ENCODE data around the gene BZW1.
A peak's percentile ranks its signal among the peaks of the same experiment; 100 is the strongest.

The BZW1 gene

DNA sequence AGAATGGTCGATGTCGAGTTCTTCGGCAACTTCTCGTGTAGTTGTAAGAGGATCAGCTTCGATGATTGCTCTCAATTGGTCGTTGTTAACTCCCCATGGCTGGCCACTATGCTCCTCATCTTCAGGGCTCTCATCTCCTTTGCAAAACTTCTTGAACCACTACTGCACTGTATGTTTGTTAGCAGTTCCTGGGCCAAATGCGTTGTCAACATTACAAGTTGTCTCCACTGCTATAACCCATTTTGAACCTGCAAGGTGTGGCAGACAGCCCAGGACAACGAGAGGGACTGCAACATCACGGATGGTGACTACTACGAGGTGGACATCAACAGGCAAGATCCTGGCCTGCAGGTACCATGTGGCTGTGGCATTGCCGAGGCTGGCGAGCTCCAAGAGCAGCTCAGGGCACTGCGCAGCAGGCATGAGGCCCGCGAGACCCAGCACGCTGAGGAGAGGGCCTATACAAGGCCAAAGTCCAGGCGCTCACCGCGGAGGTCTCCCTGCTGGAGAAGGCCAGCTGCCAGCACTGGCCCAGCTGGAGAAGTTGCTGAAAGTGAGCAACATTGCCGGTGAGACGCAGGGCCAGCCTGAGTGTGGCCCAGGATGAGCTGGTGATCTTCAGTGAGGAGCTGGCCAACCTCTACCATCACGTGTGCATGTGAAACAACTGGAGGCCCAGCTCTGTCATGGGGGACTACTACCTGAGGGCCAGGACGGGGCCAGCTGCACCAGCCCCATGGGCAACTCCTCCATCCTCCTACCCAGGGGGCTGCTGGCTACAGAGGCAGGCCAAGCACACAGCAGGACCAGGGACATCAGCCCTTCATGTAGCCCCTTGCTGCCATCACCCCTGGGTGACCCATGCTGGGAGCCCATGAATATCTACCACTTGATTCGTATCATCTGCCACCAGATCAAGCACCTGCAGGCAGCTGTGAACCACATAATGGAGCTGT lies 32.6 kb downstream of the BZW1 start:
- no peak for DNase-seq

DNA sequence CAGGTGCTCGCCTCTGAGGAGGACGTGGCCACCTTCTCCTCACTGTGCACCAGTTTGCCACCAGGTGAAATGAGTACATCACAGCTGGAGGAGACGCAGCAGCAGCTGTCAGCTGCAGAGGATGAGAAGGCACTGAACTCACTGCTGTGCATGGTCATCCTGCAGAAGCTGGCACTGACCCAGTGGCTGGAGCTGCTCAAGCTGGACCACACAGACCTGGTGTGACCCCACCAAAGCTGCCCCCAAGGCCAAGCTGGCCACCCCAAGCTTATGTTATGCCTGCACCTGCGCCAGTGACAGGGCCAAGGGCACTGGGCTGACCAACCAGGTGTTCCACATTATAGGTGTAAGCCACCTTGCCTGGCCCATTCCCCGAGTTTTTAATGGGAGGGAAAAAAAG lies 33.5 kb downstream of the BZW1 start:
- DNase-seq, result no peak

DNA sequence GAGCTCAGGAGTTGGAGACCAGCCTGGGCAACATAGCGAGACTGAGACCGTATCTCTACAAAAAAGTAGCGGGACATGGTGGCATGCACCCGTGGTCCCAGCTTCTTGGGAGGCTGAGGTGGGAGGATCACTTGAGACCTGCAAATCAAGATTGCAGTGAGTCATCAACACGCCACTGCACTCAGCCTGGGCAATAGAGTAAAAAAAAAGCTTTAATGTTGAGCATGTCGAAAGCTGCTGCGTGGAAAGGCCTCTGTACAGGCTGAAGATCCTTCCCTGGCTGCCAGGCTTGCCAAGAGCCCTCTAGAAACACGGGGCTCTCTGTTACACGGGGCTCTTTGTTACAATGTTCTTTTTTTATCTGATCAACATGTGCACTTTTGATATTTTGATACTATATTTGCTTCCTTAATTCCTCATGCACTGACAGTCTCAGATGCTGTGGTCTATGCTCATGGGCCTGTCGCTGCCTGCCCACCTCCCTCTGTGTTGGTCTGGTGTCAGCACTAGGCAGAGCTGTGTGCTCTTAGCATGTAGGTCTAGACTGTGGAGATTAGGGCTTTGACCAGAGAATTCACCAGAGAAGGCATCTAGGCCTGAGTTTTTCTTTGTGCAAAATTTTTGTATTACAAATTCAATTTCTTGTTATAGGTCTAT lies 34.1 kb downstream of the BZW1 start:
- DNase-seq, result no peak

DNA sequence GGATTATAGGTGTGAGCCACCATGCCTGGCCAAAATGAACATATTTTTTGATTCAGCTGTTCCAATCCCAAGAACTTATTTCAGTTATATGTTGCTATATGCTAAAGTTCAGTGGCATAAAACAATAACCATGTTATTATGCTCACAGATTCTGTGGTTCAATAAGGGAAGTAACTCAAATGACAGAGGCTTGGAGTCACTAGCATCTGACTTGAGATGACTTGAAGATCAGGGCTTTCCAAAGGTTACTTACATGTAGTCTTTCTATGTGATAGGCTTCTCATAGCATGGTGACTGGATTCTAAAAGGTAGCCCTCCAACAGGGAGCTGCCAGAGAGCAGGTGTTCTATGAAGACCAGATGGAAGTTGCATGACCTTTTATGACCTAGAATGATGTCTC lies 35.6 kb downstream of the BZW1 start:
- DNase-seq, result no peak

DNA sequence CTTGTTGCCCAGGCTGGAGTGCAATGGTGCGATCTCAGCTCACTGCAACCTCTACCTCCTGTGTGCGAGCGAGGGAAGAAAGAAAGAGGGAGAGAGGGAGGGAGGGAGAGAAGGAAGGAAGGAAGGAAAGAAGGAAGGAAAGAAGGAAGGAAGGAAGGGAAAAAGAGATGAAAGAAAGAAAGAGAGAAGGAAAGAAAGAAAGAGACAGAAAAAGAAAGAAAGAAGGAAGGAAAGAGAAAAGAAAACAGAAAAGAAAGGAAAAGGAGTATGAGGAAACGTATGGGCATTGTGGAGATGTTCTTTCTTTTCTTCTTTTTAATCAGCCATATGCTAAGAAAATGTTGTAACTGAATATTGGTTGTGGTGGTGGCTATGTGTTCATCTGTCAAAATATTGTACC lies 36.2 kb downstream of the BZW1 start:
- no peak for DNase-seq

DNA sequence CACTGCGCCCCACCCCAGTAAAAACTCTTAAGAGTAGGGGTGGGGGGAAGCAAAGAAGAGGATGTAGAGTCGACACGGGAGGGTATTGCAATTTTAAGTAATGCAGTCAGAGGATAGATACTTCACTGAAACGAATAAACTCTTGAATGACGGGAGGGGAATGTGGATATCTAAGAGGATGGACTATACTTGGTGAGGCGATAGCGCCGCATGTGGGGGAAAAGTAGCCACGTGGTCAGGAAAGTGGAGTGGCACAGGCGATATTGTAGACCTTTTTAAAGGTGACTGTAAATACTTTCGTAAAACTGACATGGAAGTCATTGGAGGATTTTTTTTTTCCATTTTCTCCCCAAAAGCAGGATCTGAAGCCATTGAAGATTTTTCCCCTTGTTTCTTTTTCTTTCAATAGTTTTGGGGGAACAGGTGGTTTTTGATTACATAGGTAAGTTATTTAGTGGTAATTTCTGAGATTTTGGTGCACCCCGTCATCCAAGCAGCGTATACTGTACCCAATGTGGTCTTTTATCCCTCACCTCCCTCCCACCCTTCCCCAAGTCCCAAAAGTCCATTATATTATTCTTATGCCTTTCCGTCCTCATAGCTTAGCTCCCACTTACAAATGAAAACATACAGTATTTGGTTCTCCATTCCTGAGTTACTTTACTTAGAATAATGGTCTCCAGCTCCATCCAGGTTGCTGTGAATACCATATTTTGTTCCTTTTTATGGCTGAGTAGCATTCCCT lies 39.0 kb downstream of the BZW1 start:
- DNase-seq, result no peak

DNA sequence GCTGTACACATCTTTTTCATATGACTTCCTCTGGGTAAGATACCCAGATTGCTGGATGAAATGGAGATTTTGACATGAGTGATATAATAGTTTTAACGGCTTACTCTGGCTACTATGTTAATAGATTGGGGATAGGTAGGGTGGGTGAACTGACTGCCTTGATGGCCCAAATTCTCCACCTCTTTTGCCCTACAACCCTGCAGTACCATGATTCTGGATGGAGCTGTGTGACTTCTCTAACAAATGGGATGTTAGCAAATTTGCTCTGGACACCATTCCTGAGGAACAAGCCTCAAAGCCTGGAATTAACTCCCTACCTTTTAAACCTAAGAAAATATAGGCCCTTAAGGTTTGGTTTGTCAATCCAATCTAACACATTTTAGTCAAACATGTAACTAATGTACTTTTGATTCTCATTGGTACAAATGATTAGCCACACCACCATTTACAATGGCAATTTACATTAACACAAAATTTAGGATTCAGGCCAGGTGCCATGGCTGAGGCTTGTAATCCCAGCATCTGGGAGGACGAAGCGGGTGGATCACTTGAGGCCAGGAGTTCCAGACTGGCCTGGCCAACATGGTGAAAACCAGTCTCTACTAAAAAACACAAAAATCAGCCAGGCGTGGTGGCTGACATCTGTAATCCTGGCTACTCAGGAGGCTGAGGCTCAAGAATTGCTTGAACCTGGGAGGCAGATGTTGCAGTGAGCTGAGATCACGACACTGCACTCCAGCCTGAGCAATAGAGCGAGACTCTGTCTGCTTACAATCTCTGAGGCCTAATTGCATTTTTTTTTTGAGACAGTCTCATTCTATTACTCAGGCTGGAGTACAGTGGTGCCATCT lies 39.9 kb downstream of the BZW1 start:
- DNase-seq, result no peak

DNA sequence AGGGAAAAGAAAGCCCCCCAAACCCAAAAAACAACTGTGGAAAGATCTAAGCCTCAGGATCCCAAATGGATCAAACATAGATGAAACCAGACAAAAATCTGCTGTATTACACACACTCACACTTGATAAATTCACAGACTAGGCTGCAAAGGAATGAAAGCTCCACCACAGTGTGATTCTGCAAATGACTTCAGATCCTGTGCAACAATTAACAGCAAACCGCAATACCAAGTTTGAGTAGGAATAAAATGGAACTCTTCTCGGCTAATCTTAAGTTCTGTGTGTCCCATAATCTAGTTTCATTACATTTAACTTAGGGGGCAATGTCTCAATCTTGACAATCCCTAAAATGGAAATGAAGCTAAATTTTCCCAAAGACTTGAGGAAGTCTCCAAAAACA lies 40.9 kb downstream of the BZW1 start:
- no peak for DNase-seq

DNA sequence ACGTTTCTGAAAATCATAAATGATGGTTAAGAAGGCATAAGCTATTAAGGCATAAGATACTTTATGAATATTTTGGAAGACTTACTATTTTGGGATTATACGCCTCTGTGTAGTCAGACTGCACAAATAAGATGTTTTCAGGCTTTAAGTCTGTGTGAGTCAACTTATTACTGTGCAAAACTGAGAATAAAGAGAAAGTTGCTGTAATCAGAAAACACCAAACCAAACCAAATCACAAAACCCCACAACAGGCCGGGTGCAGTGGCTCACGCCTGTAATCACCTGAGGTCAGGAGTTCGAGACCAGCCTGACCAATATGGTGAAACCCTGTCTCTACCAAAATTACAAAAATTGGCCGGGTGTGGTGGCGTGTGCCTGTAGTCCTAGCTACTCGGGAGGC lies 45.1 kb downstream of the BZW1 start:
- DNase-seq, result no peak

DNA sequence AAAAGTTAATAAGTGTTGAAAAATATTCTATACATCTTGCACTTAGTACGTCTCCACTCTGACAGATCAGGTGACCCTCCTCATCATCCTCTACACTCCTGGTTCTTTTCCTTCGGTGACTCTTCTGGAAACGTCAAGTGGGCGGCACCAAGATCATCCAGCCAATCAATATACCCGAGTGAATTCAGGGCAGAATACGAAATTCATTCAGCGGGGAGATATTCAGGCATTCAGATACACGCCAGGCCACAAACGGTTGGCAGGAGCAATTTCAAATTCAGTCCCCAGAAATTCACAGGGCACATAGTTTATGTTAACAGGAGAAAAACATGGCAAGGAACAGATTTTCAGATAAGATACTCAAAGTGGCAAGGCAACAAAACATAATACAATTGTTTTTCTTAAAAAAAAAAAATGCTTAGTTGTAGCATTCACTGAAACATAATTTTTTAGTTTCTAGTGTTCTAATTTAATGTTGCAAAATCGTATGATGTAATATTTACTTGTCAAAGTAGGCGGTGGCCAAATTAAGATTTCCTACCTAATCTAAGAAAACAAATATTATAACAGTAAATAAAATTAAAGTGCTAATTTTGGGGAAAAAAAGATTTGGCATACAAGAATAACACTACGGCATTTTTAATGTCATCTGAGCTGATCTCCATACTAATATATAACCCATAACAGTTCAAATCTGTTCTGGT lies 48.5 kb downstream of the BZW1 start:
- peak in 1 of 2 donors; percentile 40 for DNase-seq

DNA sequence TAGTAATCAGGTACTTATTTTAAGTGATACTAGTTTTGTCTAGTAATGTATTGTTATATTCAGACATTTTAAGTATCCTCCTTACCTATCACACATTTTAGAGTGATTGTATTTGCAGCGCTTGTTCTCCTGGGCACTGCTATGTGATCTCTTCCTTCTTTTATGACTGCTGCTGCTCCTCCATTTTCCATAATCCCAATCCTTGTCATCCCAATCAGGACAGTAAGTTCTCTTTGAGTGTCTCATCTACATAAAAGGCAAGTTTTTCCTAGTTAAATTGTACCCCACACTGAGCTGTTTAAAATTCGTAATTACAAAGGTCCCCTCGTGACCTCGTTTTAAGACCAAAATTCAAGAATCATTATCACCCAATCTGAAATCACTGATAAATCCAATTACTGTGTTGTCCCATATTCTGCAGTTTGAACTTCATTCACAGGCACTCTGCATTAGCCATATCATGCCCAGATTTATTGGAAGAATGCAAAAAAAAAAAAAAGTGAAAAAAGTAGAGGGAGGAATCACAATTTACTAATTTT lies 50.0 kb downstream of the BZW1 start:
- DNase-seq, result no peak

DNA sequence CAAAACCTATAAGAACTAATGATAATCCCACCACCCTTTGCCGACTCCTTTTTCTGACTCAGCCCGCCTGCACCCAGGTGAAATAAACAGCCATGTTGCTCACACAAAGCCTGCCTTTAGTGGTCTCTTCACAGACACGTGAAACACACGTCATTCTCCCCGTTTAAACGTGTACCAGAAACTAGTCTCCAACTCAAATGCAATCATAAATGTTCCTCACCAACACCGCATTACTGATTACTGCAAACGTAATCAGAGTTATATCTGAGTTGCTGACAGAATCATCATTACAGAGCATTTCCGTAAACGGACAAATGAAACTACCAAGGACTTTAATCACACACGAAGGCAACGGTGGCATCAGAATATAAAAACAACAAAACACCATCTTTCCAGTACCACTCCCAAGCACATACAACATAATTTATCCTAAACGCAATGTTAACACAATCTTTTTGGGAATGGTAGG lies 50.9 kb downstream of the BZW1 start:
- DNase-seq, result peak; percentile 57 to 70

DNA sequence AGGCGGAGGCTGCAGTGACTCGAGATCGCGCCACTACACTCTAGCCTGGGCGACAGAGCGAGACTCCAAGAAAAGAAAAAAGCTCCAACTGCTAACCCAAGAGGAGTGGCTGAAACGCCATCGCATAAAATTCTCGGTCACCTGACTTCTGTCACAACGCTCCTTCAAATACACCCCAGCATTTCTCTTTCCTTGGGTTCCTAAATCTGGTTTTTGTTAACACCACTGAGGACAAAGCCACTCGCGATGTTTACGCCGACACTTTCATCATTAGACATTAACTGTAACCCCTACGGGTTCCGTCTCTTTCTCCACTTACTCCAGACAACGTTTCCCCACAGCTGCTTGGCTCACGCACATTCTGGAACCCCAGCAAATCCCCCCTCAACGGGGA lies 52.1 kb downstream of the BZW1 start:
- peak in 1 of 2 donors; percentile 42 for DNase-seq

DNA sequence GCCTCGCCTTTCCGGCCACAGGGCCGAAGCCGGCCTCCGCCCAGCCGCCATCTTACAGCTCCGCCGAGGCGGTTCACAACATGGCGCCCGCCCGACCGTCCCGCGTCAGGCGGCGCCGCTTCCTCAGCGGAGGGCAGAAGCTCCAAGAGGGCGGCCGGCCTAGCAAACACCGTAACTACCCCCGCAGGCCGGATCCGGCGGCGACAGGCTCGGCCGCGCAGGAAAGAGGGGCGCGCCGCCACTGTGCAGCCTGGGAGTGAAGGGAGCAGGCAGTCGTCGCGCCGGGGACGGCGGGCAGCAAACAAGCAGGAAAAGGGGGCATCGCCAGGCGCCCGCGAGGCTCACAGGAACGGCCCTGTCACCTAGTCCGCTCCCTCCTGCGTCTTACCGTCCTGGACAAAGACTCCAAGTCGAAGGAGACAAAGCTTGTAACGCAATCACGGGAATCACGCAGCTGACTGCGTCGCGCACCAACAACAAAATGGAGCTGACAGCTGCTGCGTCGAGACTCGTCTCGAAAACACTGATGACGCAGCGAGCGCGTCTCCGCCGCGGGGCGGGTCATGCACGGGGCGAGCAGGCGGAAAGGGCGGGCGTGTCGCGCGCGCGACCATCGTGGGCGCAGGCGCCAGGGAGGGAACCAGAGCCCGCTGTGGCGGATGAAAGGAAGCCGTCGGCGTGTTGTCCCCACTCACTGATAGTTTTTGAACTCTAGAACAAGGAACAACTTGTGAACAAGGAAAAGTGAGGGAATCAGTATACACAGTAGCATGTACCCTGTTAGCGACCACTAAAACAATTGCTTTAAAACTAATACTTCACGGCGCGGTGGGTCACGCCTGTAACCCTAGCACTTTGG lies 52.7 kb downstream of the BZW1 start, which contains the start of gene CLK1:
Gene CLK1 (minus strand): TSS at position 483 of the 859 bp plus-strand sequence. CDS start 2,796 bp downstream, outside the sequence.
- DNase-seq, result peak; percentile 97 to 98

DNA sequence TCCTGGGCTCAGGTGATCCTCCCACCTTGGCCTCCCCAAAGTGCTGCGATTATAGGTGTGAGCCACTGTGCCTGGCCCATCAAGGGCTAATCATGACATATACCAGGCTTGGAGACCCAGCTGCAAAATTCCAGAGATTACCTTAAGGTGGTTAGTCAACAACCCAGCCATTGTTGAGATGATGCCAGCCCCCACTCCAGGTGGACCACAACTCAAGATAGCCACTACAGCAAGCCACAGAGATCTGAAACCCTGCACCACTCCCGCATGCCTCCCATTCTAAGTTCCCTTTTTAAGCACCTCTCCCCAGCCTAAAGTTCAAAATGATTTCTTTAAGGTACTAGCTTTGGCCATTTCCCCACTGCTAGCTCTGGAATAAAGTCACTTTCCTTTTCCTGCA lies 57.3 kb downstream of the BZW1 start:
- no peak for DNase-seq

DNA sequence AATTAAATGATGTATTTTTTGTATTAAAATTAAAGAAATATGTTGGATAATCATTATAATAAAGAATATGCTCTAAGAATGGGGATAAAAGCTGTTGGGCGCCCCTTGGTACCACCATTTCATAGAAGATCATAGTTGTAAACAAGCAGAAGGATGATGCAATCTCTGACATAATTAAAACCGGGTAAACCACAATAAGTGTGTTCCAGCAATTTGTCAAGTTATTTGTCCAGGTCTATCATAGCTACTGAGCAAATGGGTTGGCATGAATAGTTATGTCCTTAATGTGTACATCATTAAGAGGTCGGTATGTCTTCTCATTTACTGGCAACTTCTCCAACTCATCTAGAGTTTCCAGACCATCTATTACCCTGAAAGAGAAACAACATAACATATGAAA lies 59.4 kb downstream of the BZW1 start:
- no peak for DNase-seq

DNA sequence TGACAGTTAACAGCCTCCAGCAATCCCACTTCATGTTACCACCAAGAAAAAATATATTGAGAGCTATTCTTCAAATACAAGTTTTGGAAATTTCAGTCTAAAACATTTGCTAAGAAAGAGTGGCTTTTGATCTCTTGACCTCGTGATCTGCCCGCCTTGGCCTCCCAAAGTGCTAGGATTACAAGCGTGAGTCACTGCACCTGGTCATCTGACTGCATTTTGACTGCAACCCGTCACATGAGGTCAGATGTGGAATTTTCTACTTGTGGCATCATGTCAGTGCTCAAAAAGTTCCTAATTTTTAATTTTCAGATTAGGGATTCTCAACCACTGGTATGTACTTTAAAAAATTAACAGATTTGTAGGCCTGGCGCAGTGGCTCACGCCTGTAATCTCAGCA lies 61.9 kb downstream of the BZW1 start:
- DNase-seq, result no peak
